ENCODE data around the gene MKRN3. TPM values are rescaled to one million over a fixed set of nuclear protein-coding genes. Genes with fewer than 3 reads are reported as not detected.
A peak's percentile ranks its signal among the peaks of the same experiment; 100 is the strongest.

Gene MKRN3
- total RNA-seq, 1 donor from 2014 or later = 0.46 TPM

DNA sequence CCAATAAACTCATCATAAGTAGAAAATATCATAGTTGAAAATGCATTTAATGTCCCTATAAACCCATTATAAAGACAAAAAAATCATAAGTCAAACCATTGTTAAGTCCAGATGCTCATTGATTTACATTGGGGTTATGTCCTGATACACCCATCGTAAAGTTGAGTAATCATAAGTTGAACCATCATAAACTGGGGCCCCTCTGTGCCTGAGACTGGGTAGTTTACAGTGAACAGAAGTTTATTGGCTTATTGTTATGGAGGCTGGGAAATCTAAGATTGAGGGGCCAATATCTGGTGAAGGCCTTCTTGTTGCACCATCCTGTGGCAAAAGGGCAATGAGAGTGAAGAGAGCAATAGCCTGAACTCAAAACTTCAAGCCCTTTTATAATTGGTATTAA lies 10.6 kb downstream of the MKRN3 start:
- Mint-ChIP-seq H3K36me3 (ENCODE audit: insufficient read depth) (no peaks in the 10 kb centered on the region), H3K27me3 (no peaks in the 10 kb centered on the region), H3K4me3 (ENCODE audit: low read depth) (no peak overlapping the region), H3K27ac (no peak overlapping the region), H3K9me3 (ENCODE audit: low read depth) (peaks cover 7% of the 10 kb centered on the region), H3K4me1 (ENCODE audit: low read depth) (peaks cover 1% of the 10 kb centered on the region)
- TF ChIP-seq, protein P1, sequence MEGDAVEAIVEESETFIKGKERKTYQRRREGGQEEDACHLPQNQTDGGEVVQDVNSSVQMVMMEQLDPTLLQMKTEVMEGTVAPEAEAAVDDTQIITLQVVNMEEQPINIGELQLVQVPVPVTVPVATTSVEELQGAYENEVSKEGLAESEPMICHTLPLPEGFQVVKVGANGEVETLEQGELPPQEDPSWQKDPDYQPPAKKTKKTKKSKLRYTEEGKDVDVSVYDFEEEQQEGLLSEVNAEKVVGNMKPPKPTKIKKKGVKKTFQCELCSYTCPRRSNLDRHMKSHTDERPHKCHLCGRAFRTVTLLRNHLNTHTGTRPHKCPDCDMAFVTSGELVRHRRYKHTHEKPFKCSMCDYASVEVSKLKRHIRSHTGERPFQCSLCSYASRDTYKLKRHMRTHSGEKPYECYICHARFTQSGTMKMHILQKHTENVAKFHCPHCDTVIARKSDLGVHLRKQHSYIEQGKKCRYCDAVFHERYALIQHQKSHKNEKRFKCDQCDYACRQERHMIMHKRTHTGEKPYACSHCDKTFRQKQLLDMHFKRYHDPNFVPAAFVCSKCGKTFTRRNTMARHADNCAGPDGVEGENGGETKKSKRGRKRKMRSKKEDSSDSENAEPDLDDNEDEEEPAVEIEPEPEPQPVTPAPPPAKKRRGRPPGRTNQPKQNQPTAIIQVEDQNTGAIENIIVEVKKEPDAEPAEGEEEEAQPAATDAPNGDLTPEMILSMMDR (IDR thresholded peaks at IDR 0.05; ENCODE audit: unreplicated experiment) = no peak
- DNase-seq (ENCODE audit: low spot score, unreplicated experiment) = no peak

DNA sequence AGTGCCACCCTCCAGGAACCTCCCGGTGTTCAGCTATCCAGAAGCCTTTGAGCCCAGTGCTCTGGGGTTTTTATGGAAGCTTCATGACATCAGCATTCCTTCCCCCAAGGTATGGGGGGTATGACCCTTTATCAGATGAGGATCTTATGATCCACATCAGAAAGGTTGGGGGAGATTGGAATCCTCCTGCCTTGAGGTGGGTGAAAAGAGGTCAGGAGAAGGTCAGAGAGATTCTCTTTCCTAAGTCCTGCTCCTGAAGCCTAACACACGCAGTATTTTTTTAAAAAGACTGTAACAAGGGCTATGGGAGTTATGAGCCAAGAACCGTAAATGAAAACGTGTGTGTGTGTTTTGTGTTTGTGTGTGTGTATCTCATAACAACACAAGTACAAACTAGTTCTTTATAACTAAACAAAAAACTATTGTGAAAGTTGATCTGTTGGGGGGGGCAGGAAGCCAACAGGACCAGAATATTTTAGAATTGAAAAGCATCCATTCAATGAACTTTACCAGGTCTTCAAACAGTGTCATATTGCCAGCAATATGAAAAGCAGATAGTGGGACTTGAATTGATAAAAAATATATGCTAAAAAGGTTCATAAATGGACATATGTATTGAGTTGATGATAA lies 13.2 kb downstream of the MKRN3 start:
- Mint-ChIP-seq H3K4me3 (ENCODE audit: low read depth) (no peak overlapping the region), H3K27ac (no peak overlapping the region), H3K27me3 (no peaks in the 10 kb centered on the region), H3K4me1 (ENCODE audit: low read depth) (no peaks in the 10 kb centered on the region), H3K36me3 (ENCODE audit: insufficient read depth) (no peaks in the 10 kb centered on the region), H3K9me3 (ENCODE audit: low read depth) (peaks cover 5% of the 10 kb centered on the region)
- TF ChIP-seq, protein P1 (IDR thresholded peaks at IDR 0.05; ENCODE audit: unreplicated experiment) = no peak
- no peak for DNase-seq (ENCODE audit: low spot score, unreplicated experiment)

DNA sequence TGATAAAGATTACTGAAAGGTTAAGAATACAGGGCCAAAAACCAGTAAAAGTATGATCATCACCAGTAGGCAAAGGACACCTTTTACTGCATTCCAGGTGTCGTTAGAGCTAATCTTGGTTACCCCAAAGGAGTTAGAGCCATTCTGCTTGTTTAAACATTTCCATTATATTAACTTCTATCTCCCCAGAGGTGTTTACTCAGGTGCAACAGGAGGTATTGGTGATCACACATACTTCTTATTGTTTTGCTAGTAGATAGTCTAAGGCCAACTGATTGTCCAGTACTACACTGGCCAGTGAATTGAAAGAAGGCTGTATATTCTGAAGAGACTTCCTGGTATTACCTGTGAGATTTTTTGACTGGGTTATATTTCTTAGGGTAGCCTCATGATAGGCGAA lies 22.8 kb downstream of the MKRN3 start:
- TF ChIP-seq, protein P1 (IDR thresholded peaks at IDR 0.05; ENCODE audit: unreplicated experiment) = no peak
- H3K4me3 Mint-ChIP-seq (ENCODE audit: low read depth) = no peak overlapping the region
- no peaks in the 10 kb centered on the region for H3K27me3 Mint-ChIP-seq
- peak overlapping the region; percentile 21 for H3K27ac Mint-ChIP-seq
- H3K36me3 Mint-ChIP-seq (ENCODE audit: insufficient read depth) = no peaks in the 10 kb centered on the region
- peaks cover 13% of the 10 kb centered on the region for H3K4me1 Mint-ChIP-seq (ENCODE audit: low read depth)
- H3K9me3 Mint-ChIP-seq (ENCODE audit: low read depth) = peaks cover 34% of the 10 kb centered on the region
- DNase-seq (ENCODE audit: low spot score, unreplicated experiment) = no peak

DNA sequence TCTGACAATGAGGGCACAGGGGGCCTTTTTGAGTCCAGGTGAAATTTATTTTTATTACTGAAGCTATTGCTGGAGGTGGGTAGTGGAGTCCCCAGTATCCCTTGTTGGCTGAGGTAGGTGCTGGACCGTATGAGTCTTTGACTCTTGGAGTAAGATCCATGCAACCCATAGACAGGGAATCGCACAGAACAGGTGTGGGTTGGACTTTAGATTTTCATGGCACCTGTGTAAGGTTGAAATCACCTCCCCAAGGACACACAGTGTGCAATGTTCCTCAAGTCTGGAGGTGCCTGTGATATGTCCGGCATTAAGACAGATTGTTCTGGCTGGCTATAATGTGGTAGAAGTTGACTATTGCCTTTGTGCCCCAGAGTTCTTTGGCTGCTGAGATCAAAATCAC lies 23.5 kb downstream of the MKRN3 start:
- Mint-ChIP-seq H3K4me1 (ENCODE audit: low read depth) (peaks cover 13% of the 10 kb centered on the region), H3K27me3 (no peaks in the 10 kb centered on the region), H3K4me3 (ENCODE audit: low read depth) (no peak overlapping the region), H3K9me3 (ENCODE audit: low read depth) (peaks cover 33% of the 10 kb centered on the region), H3K36me3 (ENCODE audit: insufficient read depth) (no peaks in the 10 kb centered on the region), H3K27ac (no peak overlapping the region)
- no peak for DNase-seq (ENCODE audit: low spot score, unreplicated experiment)
- TF ChIP-seq, protein P1 (IDR thresholded peaks at IDR 0.05; ENCODE audit: unreplicated experiment) = no peak

DNA sequence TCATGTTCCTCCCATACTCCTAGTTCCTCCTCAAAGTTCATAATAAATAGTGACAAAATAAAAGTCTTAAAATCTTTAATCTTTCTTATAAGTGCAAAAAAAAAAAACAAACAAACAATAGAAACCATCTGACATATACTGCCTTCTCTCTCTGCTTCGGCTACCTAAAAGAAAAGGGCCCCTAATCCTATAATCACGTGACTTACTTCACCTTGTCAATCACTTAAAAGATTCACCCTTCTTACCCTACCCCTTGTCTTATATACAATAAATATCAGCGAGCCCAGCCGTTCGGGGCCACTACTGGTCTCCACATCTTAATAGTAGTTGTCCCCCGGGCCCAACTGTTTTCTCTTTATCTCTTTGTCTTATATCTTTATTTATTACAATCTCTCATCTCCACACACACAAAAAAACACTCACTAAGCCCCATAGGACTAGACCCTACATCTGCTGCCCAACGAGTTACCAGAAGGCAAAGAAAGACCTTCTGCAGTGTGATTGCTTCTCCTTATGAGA lies 28.8 kb downstream of the MKRN3 start:
- DNase-seq (ENCODE audit: low spot score, unreplicated experiment) = no peak
- Mint-ChIP-seq H3K9me3 (ENCODE audit: low read depth) (peaks cover 20% of the 10 kb centered on the region), H3K27me3 (no peaks in the 10 kb centered on the region), H3K27ac (no peak overlapping the region), H3K4me1 (ENCODE audit: low read depth) (peaks cover 3% of the 10 kb centered on the region), H3K4me3 (ENCODE audit: low read depth) (no peak overlapping the region), H3K36me3 (ENCODE audit: insufficient read depth) (no peaks in the 10 kb centered on the region)
- TF ChIP-seq, protein P1 (IDR thresholded peaks at IDR 0.05; ENCODE audit: unreplicated experiment) = no peak

Measured in progenitor cell of endocrine pancreas (in vitro differentiated cells).